ENCODE measurements around the gene OGT. TPM values are rescaled to one million over a fixed set of nuclear protein-coding genes. Genes with fewer than 3 reads are reported as not detected.
"Not testable (repeated sequence)": the region's sequence is repeated elsewhere in the genome, so short reads cannot be mapped to it uniquely, and the experiment has no call there.

Gene OGT
- total RNA-seq, 1 experiment from 2014 or later = 159 TPM

DNA sequence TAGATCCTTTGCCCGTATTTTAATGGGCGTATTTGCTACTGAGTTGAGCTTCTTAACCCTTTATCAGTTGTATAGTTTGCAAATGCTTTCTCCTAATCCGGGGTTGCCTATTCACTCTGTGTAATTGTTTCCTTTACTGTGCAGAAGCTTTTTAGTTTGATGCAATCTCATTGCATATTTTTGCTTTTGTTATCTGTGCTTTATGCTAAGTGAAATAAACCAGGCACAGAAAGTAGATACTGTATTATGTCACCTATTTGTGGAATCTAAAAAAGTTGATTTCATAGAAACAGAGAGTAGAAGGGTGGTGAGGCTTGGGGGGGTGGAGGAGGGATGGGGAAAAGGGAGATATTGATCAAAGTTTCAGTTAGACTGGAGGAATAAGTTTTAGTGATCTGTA lies 17.7 kb downstream of the OGT start:
- Histone ChIP-seq H3K27me3 (ENCODE audit: insufficient read depth, low read depth) (no peaks in the 10 kb centered on the region), H3K79me2 (ENCODE audit: low read depth) (peaks cover 50% of the 10 kb centered on the region), H4K20me1 (ENCODE audit: insufficient read depth) (peaks cover 74% of the 10 kb centered on the region), H3K9me3 (ENCODE audit: insufficient read depth, low read depth) (no peaks in the 10 kb centered on the region), H3K4me3 (no peak overlapping the region), H3K27ac (no peak overlapping the region), H2AFZ (no peak overlapping the region), H3K36me3 (ENCODE audit: low read depth) (peaks cover 39% of the 10 kb centered on the region), H3K4me1 (replicated peaks; ENCODE audit: insufficient read depth) (no peaks in the 10 kb centered on the region), H3K4me2 (no peak overlapping the region), H3K9me2 (ENCODE audit: insufficient read depth) (no peaks in the 10 kb centered on the region), H3F3A (ENCODE audit: insufficient read depth, low read depth) (peaks cover 11% of the 10 kb centered on the region)
- BruUV-seq (replicated peaks) = no TSS peak
- no peak for TF ChIP-seq EZH2 (IDR thresholded peaks at IDR 0.05; ENCODE audit: low read depth)
- TF ChIP-seq, protein P1, sequence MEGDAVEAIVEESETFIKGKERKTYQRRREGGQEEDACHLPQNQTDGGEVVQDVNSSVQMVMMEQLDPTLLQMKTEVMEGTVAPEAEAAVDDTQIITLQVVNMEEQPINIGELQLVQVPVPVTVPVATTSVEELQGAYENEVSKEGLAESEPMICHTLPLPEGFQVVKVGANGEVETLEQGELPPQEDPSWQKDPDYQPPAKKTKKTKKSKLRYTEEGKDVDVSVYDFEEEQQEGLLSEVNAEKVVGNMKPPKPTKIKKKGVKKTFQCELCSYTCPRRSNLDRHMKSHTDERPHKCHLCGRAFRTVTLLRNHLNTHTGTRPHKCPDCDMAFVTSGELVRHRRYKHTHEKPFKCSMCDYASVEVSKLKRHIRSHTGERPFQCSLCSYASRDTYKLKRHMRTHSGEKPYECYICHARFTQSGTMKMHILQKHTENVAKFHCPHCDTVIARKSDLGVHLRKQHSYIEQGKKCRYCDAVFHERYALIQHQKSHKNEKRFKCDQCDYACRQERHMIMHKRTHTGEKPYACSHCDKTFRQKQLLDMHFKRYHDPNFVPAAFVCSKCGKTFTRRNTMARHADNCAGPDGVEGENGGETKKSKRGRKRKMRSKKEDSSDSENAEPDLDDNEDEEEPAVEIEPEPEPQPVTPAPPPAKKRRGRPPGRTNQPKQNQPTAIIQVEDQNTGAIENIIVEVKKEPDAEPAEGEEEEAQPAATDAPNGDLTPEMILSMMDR (conservative IDR thresholded peaks at IDR 0.05) = no peak
- intact Hi-C loops (cut with micrococcal nuclease; ENCODE audit: unreplicated experiment) = no loop called here
- DNase-seq = no peak
- ChIA-PET CTCF (no interaction called here), POLR2A (ENCODE audit: unreplicated experiment) (no interaction called here)

DNA sequence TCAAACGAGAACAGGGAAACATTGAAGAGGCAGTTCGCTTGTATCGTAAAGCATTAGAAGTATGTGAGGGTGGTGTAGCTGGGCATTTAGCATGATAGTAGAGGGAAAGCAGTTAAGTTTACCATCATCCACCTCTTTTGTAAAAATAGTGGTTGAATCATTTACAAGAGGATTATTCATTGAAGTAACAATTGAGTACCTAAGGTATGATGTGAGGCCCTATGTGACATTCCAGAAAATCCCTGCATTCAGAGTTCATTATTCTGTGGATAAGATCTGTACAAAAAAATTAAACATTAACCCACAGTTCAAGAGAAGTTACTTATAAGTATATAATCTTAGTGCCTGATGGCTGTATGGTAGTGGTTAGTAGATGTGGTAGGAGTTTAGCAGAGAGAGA lies 23.1 kb downstream of the OGT start:
- peaks cover 4% of the 10 kb centered on the region; the same call in 1 of the 2 replicates for H3K79me2 ChIP-seq (ENCODE audit: low read depth)
- H3K36me3 ChIP-seq (ENCODE audit: low read depth) = peaks cover 18% of the 10 kb centered on the region
- H3K4me2 ChIP-seq = no peak overlapping the region

DNA sequence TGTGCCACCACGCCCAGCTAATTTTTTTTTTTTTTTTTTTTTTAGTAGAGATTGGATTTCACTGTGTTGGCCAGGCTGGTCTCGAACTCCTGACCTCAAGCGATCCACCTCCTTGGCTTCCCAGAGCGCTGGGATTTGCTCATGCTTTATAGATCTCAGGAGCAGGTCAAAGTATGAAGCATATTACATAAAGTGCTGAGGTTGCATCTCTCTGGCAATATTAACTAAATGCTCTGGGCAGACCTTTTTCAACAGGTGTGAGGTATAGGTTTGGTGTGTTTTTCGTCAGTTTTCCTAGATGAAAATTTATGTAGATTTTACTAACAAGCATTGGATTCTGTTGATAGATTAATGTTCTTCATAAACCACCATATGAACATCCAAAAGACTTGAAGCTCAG lies 26.0 kb downstream of the OGT start:
- no peaks in the 10 kb centered on the region for H3K4me1 ChIP-seq (replicated peaks; ENCODE audit: insufficient read depth)
- no peak for DNase-seq
- no peak overlapping the region for H3K4me3 ChIP-seq
- H2AFZ ChIP-seq = no peak overlapping the region
- intact Hi-C loops (cut with micrococcal nuclease; ENCODE audit: unreplicated experiment) = no loop called here
- H3K9me3 ChIP-seq (ENCODE audit: insufficient read depth, low read depth) = no peaks in the 10 kb centered on the region
- peaks cover 6% of the 10 kb centered on the region for H3F3A ChIP-seq (ENCODE audit: insufficient read depth, low read depth)
- peaks cover 33% of the 10 kb centered on the region for H3K36me3 ChIP-seq (ENCODE audit: low read depth)
- no TSS peak for BruUV-seq (replicated peaks)
- no peaks in the 10 kb centered on the region for H3K9me2 ChIP-seq (ENCODE audit: insufficient read depth)
- no peak overlapping the region for H3K27ac ChIP-seq
- peaks cover 7% of the 10 kb centered on the region; the same call in 1 of the 2 replicates for H3K79me2 ChIP-seq (ENCODE audit: low read depth)
- peaks cover 36% of the 10 kb centered on the region for H4K20me1 ChIP-seq (ENCODE audit: insufficient read depth)
- ChIA-PET POLR2A (ENCODE audit: unreplicated experiment) (no interaction called here), CTCF (no interaction called here)
- H3K27me3 ChIP-seq (ENCODE audit: insufficient read depth, low read depth) = no peaks in the 10 kb centered on the region
- TF ChIP-seq, protein P1 (conservative IDR thresholded peaks at IDR 0.05) = no peak
- TF ChIP-seq EZH2 (IDR thresholded peaks at IDR 0.05; ENCODE audit: low read depth) = no peak
- no peak overlapping the region for H3K4me2 ChIP-seq

More for the DNA sequence above, 23.1 kb downstream of the OGT start:
- Histone ChIP-seq H3K9me3 (ENCODE audit: insufficient read depth, low read depth) (no peaks in the 10 kb centered on the region), H2AFZ (no peak overlapping the region), H3K27ac (no peak overlapping the region), H3K4me3 (no peak overlapping the region), H3K9me2 (ENCODE audit: insufficient read depth) (no peaks in the 10 kb centered on the region), H3K4me1 (replicated peaks; ENCODE audit: insufficient read depth) (no peaks in the 10 kb centered on the region), H3F3A (ENCODE audit: insufficient read depth, low read depth) (peaks cover 3% of the 10 kb centered on the region), H3K27me3 (ENCODE audit: insufficient read depth, low read depth) (no peaks in the 10 kb centered on the region), H4K20me1 (ENCODE audit: insufficient read depth) (peaks cover 36% of the 10 kb centered on the region)
- DNase-seq = no peak
- POLR2A ChIA-PET (ENCODE audit: unreplicated experiment) = no interaction called here
- TF ChIP-seq EZH2 (IDR thresholded peaks at IDR 0.05; ENCODE audit: low read depth) = no peak
- TF ChIP-seq, protein P1 (conservative IDR thresholded peaks at IDR 0.05) = no peak
- no TSS peak for BruUV-seq (replicated peaks)
- CTCF ChIA-PET = no interaction called here
- intact Hi-C loops (cut with micrococcal nuclease; ENCODE audit: unreplicated experiment) = no loop called here

DNA sequence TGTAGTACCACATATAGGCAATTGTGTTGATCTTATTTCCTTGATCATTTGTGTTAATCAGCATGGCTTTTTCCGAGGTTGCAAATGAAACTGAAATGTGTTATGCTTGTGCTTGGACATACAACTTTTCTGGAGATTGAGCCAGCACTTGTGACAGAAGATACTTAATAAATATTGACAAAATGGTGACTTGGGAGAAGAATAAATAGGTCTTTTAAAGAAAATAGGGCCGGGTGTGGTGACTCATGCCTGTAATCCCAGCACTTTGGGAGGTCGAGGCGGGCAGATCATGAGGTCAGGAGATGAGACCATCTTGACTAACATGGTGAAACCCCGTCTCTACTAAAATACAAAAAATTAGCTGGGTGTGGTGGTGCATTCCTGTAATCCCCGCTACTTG lies 26.9 kb downstream of the OGT start:
- DNase-seq; H3K27me3 ChIP-seq (ENCODE audit: insufficient read depth, low read depth); H2AFZ ChIP-seq; H3K4me2 ChIP-seq; intact Hi-C loops (cut with micrococcal nuclease; ENCODE audit: unreplicated experiment); POLR2A ChIA-PET (ENCODE audit: unreplicated experiment); H3K27ac ChIP-seq; H3K4me3 ChIP-seq; BruUV-seq (replicated peaks); CTCF ChIA-PET; H3K4me1 ChIP-seq (replicated peaks; ENCODE audit: insufficient read depth); H3K79me2 ChIP-seq (ENCODE audit: low read depth); H3K9me3 ChIP-seq (ENCODE audit: insufficient read depth, low read depth); H3K9me2 ChIP-seq (ENCODE audit: insufficient read depth); H3F3A ChIP-seq (ENCODE audit: insufficient read depth, low read depth): not testable (repeated sequence)
- Histone ChIP-seq H3K36me3 (ENCODE audit: low read depth) (peaks cover 42% of the 10 kb centered on the region), H4K20me1 (ENCODE audit: insufficient read depth) (peaks cover 36% of the 10 kb centered on the region)
